Panc1 (cell line): ENCODE measurements around the gene WBP2.
"Not testable (repeated sequence)": the region's sequence is repeated elsewhere in the genome, so short reads cannot be mapped to it uniquely, and the experiment has no call there.

Experiments used
- POLR2AphosphoS5 ChIP-seq: IDR thresholded peaks from 2 replicates; pipeline ENCODE4 v1.6.1; 2012; ENCODE audit warnings: mild to moderate bottlenecking, low read depth, low read length, moderate library complexity
- SIN3A ChIP-seq: IDR thresholded peaks from 2 replicates; pipeline ENCODE4 v1.6.1; 2012; ENCODE audit warnings: low read depth, mild to moderate bottlenecking, low read length, moderate library complexity, borderline replicate concordance; ENCODE audit not compliant: insufficient read depth
- TCF7L2 ChIP-seq: IDR thresholded peaks from 2 replicates; pipeline ENCODE4 v1.6.1; 2011; ENCODE audit warnings: mild to moderate bottlenecking, low read depth, low read length, inconsistent platforms
- TF ChIP-seq, protein P1 (sequence below), 2 experiments: IDR thresholded peaks; 2 replicates each; pipeline ENCODE4 v1.6.1; 2011 to 2012; ENCODE audit warnings: low read depth in 2 of 2, control low read depth in 1 of 2, low read length in 1 of 2, mild to moderate bottlenecking in 1 of 2, moderate library complexity in 1 of 2; ENCODE audit not compliant: insufficient read depth in 1 of 2
- TF ChIP-seq, protein P2 (sequence below): fragments of 450-650 bp; IDR thresholded peaks from 2 replicates; pipeline ENCODE4 v1.5.1; 2017; ENCODE audit warnings: mild to moderate bottlenecking

DNA sequence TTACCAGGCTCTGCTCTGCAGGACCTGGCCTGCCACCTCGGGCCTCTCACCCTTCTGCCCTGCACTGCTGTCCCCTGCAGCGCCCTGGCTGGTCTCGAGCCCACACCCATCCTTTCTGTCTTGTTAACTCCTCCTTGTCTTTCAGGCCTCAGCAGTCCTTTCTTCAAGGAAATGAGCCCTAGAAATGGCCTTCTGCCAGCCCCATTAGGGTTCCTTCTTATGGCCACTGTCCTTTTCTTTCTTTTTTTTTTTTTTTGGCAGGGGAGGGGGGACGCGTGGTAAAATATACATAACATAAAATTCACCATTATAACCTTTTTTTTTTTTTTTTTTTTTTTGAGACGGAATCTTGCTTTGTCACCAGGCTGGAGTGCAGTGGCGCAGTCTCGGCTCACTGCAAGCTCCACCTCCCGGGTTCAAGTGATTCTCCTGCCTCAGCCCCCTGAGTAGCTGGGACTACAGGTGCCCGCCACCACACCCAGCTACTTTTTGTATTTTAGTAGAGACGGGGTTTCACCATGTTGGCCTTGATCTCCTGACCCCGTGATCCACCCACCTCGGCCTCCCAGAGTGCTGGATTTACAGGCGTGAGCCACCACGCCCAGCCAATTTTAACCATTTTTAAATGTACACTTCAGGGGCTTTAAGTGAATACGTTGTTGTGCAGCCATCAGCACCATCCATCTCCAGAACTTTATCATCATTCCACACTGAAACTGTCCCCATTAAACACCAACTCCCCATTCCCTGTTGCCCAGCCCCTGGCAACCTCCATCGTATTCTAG lies 10.5 kb upstream of the WBP2 start:
- TF ChIP-seq, protein P1, sequence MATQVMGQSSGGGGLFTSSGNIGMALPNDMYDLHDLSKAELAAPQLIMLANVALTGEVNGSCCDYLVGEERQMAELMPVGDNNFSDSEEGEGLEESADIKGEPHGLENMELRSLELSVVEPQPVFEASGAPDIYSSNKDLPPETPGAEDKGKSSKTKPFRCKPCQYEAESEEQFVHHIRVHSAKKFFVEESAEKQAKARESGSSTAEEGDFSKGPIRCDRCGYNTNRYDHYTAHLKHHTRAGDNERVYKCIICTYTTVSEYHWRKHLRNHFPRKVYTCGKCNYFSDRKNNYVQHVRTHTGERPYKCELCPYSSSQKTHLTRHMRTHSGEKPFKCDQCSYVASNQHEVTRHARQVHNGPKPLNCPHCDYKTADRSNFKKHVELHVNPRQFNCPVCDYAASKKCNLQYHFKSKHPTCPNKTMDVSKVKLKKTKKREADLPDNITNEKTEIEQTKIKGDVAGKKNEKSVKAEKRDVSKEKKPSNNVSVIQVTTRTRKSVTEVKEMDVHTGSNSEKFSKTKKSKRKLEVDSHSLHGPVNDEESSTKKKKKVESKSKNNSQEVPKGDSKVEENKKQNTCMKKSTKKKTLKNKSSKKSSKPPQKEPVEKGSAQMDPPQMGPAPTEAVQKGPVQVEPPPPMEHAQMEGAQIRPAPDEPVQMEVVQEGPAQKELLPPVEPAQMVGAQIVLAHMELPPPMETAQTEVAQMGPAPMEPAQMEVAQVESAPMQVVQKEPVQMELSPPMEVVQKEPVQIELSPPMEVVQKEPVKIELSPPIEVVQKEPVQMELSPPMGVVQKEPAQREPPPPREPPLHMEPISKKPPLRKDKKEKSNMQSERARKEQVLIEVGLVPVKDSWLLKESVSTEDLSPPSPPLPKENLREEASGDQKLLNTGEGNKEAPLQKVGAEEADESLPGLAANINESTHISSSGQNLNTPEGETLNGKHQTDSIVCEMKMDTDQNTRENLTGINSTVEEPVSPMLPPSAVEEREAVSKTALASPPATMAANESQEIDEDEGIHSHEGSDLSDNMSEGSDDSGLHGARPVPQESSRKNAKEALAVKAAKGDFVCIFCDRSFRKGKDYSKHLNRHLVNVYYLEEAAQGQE (IDR thresholded peaks at IDR 0.05; ENCODE audit: insufficient read depth in 1 of 2, low read depth in 2 of 2, low read length in 1 of 2), result not testable (repeated sequence)
- TF ChIP-seq, protein P2, sequence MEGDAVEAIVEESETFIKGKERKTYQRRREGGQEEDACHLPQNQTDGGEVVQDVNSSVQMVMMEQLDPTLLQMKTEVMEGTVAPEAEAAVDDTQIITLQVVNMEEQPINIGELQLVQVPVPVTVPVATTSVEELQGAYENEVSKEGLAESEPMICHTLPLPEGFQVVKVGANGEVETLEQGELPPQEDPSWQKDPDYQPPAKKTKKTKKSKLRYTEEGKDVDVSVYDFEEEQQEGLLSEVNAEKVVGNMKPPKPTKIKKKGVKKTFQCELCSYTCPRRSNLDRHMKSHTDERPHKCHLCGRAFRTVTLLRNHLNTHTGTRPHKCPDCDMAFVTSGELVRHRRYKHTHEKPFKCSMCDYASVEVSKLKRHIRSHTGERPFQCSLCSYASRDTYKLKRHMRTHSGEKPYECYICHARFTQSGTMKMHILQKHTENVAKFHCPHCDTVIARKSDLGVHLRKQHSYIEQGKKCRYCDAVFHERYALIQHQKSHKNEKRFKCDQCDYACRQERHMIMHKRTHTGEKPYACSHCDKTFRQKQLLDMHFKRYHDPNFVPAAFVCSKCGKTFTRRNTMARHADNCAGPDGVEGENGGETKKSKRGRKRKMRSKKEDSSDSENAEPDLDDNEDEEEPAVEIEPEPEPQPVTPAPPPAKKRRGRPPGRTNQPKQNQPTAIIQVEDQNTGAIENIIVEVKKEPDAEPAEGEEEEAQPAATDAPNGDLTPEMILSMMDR, result not testable (repeated sequence)
- not testable (repeated sequence) for TF ChIP-seq POLR2AphosphoS5, TCF7L2, SIN3A
